MM.1S (cell line): ENCODE measurements around the gene NUMBL.
"Not testable (repeated sequence)": the region's sequence is repeated elsewhere in the genome, so short reads cannot be mapped to it uniquely, and the experiment has no call there.

Experiments used
- DNase-seq: peaks from one replicate; pipeline ENCODE4 v3.0.0-alpha.2; 2015
- H2AFZ ChIP-seq: fragments of 300-600 bp; sonication (generic); 2 replicates; pipeline ENCODE4 v1.6.0; 2016; ENCODE audit warnings: antibody characterized with exemption, low read length
- H3F3A ChIP-seq: fragments of 300-600 bp; sonication (generic); 2 replicates; pipeline ENCODE4 v1.6.1; 2016; ENCODE audit warnings: mild to moderate bottlenecking, antibody characterized with exemption, low read length, moderate library complexity, mixed read lengths; ENCODE audit not compliant: insufficient read depth
- H3K27ac ChIP-seq: fragments of 300-600 bp; sonication (generic); 2 replicates; pipeline ENCODE4 v1.5.1; 2016; ENCODE audit warnings: mild to moderate bottlenecking, low read length
- H3K27me3 ChIP-seq: fragments of 300-600 bp; sonication (generic); replicated peaks from 2 replicates; pipeline ENCODE4 v1.6.0; 2016; ENCODE audit warnings: low read length; ENCODE audit not compliant: insufficient read depth
- H3K36me3 ChIP-seq: fragments of 300-600 bp; sonication (generic); replicated peaks from 2 replicates; pipeline ENCODE4 v1.6.1; 2016; ENCODE audit warnings: mild to moderate bottlenecking, low read length, mixed read lengths; ENCODE audit not compliant: insufficient read depth
- H3K4me1 ChIP-seq: fragments of 300-600 bp; sonication (generic); 2 replicates; pipeline ENCODE4 v1.6.1; 2016; ENCODE audit warnings: low read length, mixed read lengths
- H3K4me2 ChIP-seq: fragments of 300-600 bp; sonication (generic); 2 replicates; pipeline ENCODE4 v1.6.0; 2016; ENCODE audit warnings: low read depth, low read length
- H3K4me3 ChIP-seq: fragments of 300-600 bp; sonication (generic); 2 replicates; pipeline ENCODE4 v1.5.1; 2016; ENCODE audit warnings: low read length, mixed read lengths
- H3K79me2 ChIP-seq: fragments of 300-600 bp; sonication (generic); 2 replicates; pipeline ENCODE4 v1.6.1; 2016; ENCODE audit warnings: mixed run types, low read length, mixed read lengths
- H3K9ac ChIP-seq: fragments of 300-600 bp; sonication (generic); 2 replicates; pipeline ENCODE4 v1.6.1; 2016; ENCODE audit warnings: low read length, mixed read lengths
- H3K9me2 ChIP-seq: fragments of 300-600 bp; sonication (generic); replicated peaks from 2 replicates; pipeline ENCODE4 v1.6.1; 2016; ENCODE audit warnings: mild to moderate bottlenecking, low read length, mixed read lengths; ENCODE audit not compliant: insufficient read depth
- H3K9me3 ChIP-seq: fragments of 300-600 bp; sonication (generic); replicated peaks from 2 replicates; pipeline ENCODE4 v1.6.1; 2016; ENCODE audit warnings: mild to moderate bottlenecking, low read length, mixed read lengths; ENCODE audit not compliant: insufficient read depth
- H4K20me1 ChIP-seq: fragments of 300-600 bp; sonication (generic); 2 replicates; pipeline ENCODE4 v1.6.1; 2016; ENCODE audit warnings: mild to moderate bottlenecking, low read length, moderate library complexity, mixed read lengths; ENCODE audit not compliant: insufficient read depth
- EZH2 ChIP-seq: fragments of 300-600 bp; sonication (generic); optimal IDR thresholded peaks from 2 replicates; pipeline ENCODE3; 2017; ENCODE audit warnings: low read depth, mild to moderate bottlenecking, antibody characterized with exemption, low read length, mixed read lengths
- EZH2phosphoT487 ChIP-seq: fragments of 300-600 bp; sonication (generic); IDR thresholded peaks from 2 replicates; pipeline ENCODE4 v1.6.1; 2018; ENCODE audit warnings: antibody characterized with exemption, low read length
- TF ChIP-seq, protein P1 (sequence below): fragments of 300-600 bp; sonication (generic); IDR thresholded peaks from 2 replicates; pipeline ENCODE4 v1.5.1; 2016; ENCODE audit warnings: antibody characterized with exemption, low read length, mixed read lengths

Gene NUMBL

GRCh38 chr19:40650749-40651305, 39.6 kb downstream of the NUMBL start:
- Histone ChIP-seq H3K9ac (no peak overlapping the region), H3K4me3 (no peak overlapping the region), H3K4me1 (no peaks in the 10 kb centered on the region), H3K4me2 (no peak overlapping the region), H3K9me2 (no peaks in the 10 kb centered on the region), H3K9me3 (no peaks in the 10 kb centered on the region), H3F3A (no peaks in the 10 kb centered on the region), H4K20me1 (no peaks in the 10 kb centered on the region), H3K27me3 (peaks cover 34% of the 10 kb centered on the region), H3K27ac (no peak overlapping the region), H3K79me2 (no peaks in the 10 kb centered on the region), H3K36me3 (no peaks in the 10 kb centered on the region), H2AFZ (no peak overlapping the region)
- TF ChIP-seq EZH2phosphoT487, result no peak
- TF ChIP-seq EZH2, result no peak
- TF ChIP-seq, protein P1, sequence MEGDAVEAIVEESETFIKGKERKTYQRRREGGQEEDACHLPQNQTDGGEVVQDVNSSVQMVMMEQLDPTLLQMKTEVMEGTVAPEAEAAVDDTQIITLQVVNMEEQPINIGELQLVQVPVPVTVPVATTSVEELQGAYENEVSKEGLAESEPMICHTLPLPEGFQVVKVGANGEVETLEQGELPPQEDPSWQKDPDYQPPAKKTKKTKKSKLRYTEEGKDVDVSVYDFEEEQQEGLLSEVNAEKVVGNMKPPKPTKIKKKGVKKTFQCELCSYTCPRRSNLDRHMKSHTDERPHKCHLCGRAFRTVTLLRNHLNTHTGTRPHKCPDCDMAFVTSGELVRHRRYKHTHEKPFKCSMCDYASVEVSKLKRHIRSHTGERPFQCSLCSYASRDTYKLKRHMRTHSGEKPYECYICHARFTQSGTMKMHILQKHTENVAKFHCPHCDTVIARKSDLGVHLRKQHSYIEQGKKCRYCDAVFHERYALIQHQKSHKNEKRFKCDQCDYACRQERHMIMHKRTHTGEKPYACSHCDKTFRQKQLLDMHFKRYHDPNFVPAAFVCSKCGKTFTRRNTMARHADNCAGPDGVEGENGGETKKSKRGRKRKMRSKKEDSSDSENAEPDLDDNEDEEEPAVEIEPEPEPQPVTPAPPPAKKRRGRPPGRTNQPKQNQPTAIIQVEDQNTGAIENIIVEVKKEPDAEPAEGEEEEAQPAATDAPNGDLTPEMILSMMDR, result no peak
- DNase-seq, result no peak

DNA sequence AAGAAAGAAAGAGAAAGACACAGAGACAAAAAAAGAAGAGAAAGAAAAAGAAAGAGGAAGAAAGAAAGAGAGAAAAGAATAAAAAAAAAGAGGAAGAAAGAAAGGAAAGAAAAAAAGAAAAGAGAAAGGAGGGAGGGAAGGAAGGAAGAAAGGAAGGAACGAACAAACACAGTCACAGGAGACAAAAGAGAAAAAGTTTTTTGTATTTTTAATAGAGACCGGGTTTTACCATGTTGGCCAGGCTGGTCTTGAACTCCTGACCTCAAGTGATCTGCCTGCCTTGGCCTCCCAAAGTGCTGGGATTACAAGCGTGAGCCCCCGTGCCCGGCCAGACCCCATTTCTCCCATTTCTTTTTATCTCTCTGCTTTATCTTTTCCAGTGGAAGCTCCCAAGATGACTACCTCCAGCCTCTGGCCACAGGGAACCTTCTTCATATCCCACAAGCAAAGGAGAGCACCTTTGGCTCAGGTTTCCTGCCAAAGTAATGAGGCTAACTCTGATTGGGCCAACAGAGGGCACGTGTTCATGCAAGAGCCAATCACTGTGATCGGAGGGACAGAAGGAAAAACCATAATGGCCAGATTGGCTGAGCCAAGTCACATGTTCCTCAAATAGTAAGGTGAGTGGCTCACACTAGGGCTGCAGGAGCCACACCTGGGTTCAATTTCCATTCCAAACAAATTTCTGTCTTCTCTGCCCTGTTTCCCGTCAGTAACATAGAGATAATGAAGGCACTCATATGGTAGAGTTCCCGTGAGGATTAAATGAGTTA, 40.4 kb downstream of the NUMBL start:
- H3K4me3 ChIP-seq, H3K27ac ChIP-seq, H3K9me3 ChIP-seq, H3K4me2 ChIP-seq, H3K9ac ChIP-seq, H3K9me2 ChIP-seq, H3K4me1 ChIP-seq, H4K20me1 ChIP-seq, H2AFZ ChIP-seq, H3K36me3 ChIP-seq, H3K79me2 ChIP-seq, H3F3A ChIP-seq: not testable (repeated sequence)
- peak; percentile 10 for DNase-seq
- H3K27me3 ChIP-seq, result peaks cover 38% of the 10 kb centered on the region

DNA sequence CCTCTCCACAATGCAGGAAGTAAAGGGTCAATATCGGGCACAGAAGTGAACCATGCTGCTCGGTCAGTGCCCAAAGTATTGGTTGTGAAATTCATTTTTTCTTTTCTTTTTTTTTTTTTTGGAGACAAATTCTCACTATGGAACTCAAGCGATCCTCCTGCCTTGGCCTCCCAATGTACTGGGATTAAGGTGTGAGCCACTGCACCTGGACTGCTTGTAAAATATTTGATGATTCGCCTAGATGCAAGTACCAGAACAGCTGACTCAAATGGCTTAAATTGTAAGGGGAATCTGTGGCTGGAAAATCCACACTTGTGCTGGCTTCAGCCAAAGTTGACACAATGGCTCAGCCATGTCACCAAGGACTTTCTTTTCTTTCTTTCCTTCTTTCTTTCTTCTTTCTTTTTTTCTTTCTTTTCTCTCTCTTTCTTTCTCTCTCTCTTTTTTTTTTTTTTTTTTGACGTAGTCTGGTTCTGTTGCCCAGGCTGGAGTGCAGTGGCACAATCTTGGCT, 43.7 kb downstream of the NUMBL start:
- H3K27ac ChIP-seq, result no peak overlapping the region
- H3K9me2 ChIP-seq, result no peaks in the 10 kb centered on the region
- H3K4me1 ChIP-seq, result no peaks in the 10 kb centered on the region
- H3K9ac ChIP-seq, result no peak overlapping the region
- H3K4me3 ChIP-seq, result no peak overlapping the region
- H4K20me1 ChIP-seq, result no peaks in the 10 kb centered on the region
- no peak for DNase-seq
- H3F3A ChIP-seq, result no peaks in the 10 kb centered on the region
- peaks cover 32% of the 10 kb centered on the region for H3K27me3 ChIP-seq
- H3K36me3 ChIP-seq, result no peaks in the 10 kb centered on the region
- H3K79me2 ChIP-seq, result no peaks in the 10 kb centered on the region
- TF ChIP-seq EZH2phosphoT487 (no peak), EZH2 (no peak)
- TF ChIP-seq, protein P1, result no peak
- no peak overlapping the region for H3K4me2 ChIP-seq
- no peaks in the 10 kb centered on the region for H3K9me3 ChIP-seq
- H2AFZ ChIP-seq, result no peak overlapping the region

DNA sequence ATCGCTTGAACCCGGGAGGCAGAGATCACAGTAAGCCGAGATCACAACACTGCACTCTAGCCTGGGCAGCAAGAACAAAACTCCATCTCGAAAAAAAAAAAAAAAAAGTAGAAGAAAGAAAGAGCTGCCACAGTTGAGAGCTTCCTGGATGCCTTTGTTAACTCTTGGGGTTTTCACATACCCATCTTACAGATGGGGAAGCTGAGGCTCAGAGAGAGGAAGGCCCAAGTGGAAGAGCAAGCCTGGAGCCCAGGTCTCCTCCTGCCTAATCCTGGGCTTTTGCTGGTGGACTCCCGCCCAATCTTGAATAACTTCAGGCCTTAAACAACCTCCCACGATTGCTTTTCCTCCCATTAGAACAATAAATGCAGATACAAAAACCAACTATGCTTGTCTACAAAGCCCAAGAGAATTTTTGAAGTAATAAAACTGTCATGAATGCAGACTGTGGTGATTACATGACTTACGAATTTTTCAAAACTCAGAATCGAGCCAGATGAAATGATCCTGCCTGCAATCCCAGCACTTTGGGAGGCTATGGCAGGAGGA, 47.6 kb downstream of the NUMBL start:
- H3K4me2 ChIP-seq, result no peak overlapping the region
- H3K9me3 ChIP-seq, result no peaks in the 10 kb centered on the region
- no peaks in the 10 kb centered on the region for H3K9me2 ChIP-seq
- no peaks in the 10 kb centered on the region for H3F3A ChIP-seq
- no peak overlapping the region for H3K9ac ChIP-seq
- no peak overlapping the region for H2AFZ ChIP-seq
- H3K36me3 ChIP-seq, result no peaks in the 10 kb centered on the region
- H3K4me1 ChIP-seq, result no peaks in the 10 kb centered on the region
- H3K4me3 ChIP-seq, result no peak overlapping the region
- H3K79me2 ChIP-seq, result no peaks in the 10 kb centered on the region
- H3K27ac ChIP-seq, result no peak overlapping the region
- DNase-seq, result no peak
- TF ChIP-seq, protein P1, result no peak
- no peak for TF ChIP-seq EZH2phosphoT487
- TF ChIP-seq EZH2, result no peak
- H4K20me1 ChIP-seq, result no peaks in the 10 kb centered on the region
- H3K27me3 ChIP-seq, result peaks cover 17% of the 10 kb centered on the region
